HPDE6-E6E7 (cell line): ENCODE data around the gene CDK17.
"Not testable (repeated sequence)": the region's sequence is repeated elsewhere in the genome, so short reads cannot be mapped to it uniquely, and the experiment has no call there.

Experiments
- DNase-seq: peaks from one replicate; pipeline ENCODE4 v3.0.0; 2011; ENCODE audit warnings: missing footprints; ENCODE audit errors: extremely low spot score

The CDK17 gene

DNA sequence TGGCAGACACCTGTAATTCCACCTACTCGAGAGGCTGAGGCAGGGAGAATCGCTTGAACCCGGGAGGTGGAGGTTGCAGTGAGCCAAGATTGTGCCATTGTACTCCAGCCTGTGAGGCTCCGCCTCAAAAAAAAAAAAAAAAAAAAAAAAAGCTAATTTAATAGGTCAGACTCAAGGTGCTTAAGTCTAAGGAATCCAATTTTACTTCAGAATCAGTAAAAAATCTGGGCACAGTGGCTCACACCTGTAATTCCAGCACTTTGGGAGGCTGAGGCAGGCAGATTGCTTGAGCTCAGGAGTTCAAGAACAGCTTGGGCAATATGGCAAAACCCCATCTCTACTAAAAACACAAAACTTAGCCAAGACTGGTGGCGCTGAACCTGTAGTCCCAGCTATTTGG lies 7.0 kb downstream of the CDK17 start:
- DNase-seq = not testable (repeated sequence)

DNA sequence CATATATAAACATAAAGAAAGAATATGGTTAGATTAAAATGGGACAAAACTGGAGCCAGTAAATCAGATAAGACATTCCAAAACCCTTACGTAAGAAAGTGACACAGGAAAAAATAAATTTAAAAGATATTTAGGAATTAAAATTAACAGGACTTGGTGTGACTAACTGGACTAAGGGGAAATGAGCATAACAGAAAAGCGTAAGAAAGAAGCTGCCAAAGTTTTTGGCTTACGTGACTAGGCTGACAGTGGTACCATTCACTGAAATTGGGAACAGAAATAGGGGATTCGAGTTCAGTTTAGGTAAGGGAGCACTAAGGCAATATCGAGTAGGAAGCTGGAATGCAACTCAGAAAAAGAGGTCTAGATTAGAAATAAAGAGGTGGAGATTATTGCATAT lies 7.8 kb downstream of the CDK17 start:
- DNase-seq = no peak

DNA sequence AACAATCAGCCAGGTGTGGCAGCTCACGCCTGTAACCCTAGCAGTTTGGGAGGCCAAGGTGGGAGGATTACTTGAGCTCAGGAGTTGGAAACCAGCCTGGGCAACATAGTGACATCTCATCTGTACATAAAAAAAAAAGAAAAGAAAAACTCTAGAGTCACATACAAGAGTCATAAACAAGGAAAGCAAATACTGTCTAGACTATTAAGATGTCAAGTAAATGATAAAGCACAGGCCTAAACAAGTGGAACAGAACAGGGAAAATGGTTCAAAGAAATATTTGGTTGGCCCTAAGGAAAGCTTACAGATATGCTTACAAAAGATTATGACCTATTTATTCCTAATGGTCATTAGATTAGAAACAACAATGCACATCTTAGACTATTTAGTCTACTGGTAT lies 12.3 kb downstream of the CDK17 start:
- DNase-seq = no peak

DNA sequence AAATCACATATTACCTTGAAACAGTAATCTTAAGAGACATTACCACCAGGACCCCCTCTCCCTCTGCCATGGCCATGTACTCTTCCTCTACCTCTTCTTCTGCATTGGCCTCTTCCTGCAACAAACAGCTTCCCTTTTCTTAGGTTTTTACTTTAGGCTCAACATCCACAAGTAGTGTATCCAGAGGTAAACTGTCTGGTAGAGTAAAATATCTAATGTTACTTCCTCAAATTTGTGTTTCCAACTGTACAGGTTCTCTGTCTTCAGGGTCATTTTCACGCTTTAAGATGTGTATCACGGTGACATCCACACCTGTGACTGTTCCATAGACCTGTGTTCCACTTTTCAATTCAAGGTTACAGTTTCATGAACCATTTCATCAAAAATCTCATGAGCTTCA lies 13.4 kb downstream of the CDK17 start:
- no peak for DNase-seq

DNA sequence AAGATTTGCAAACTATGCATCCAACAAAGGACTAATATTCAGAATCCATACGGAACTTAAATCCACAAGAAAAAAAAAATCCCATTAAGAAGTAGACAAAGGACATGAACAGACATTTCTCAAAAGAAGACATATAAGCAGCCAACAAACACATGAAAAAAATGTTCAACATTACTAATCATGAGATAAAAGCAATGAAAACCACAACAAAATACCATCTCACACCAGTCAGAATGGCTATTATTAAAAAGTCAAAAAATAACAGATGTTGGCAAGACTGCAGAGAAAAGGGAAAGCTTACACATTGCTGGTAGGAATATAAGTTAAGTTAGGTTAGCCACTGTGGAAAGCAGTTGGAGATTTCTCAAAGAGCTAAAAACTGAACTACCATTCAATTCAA lies 16.2 kb downstream of the CDK17 start:
- DNase-seq = no peak

GRCh38 chr12:96383371-96383770 lies 16.9 kb downstream of the CDK17 start:
- no peak for DNase-seq

DNA sequence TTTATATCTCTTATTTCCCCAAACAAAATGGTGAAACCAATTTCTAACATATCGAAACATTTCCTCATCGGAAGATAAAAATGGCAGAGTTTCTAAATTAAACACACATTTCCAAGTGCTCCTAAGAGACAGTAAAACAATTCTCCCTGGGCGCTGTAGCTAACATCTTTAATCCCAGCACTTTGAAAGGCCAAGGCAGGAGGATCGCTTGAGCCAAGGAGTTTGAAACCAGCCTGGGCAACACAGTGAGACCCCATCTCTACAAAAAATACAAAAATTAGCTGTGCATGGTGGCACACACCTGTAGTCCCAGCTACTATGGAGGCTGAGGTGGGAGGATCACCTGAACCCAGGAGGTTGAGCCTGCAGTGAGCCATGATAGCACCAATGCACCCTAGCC lies 20.5 kb downstream of the CDK17 start:
- not testable (repeated sequence) for DNase-seq

DNA sequence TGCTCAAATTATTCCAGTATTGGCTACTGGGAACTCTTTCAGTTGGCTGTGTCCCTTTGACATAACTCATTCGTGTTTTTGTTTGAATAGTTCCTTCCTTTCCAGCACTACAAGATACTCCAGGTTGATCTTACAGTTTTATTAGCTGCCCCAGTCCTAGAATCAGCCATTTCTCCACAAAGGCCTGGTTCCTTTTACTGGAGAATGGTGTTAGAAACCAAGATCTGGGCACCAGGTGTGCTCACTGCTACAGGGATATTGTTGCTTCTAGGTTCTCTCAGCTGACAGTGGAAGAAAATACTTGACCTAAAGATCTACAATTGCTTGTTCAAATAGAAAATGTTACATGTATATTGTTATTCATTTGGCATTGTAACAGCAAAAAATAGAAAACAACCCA lies 21.9 kb downstream of the CDK17 start:
- DNase-seq = no peak

DNA sequence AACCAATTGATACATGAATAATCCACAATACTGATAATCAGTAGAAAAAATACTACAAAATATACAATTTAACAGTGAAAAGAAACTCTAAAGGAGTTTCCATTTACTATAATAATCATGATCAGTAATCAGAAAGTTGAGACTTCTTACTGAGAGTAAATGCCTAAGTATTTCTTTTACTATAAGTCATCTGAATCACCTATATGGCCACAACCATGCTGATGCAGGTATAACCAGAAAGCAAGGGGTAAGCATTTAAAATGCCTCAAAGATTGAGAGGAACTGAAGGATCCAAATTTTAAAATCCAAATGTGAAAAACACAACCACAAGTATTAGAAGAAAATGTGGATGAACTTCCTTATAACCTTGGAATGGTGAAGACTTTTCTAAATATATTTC lies 23.4 kb downstream of the CDK17 start:
- no peak for DNase-seq

- DNase-seq = no peak
Observed at GRCh38 chr12:96375841-96376604, 24.2 kb downstream of the CDK17 start.

GRCh38 chr12:96375170-96375569 lies 25.1 kb downstream of the CDK17 start:
- no peak for DNase-seq

DNA sequence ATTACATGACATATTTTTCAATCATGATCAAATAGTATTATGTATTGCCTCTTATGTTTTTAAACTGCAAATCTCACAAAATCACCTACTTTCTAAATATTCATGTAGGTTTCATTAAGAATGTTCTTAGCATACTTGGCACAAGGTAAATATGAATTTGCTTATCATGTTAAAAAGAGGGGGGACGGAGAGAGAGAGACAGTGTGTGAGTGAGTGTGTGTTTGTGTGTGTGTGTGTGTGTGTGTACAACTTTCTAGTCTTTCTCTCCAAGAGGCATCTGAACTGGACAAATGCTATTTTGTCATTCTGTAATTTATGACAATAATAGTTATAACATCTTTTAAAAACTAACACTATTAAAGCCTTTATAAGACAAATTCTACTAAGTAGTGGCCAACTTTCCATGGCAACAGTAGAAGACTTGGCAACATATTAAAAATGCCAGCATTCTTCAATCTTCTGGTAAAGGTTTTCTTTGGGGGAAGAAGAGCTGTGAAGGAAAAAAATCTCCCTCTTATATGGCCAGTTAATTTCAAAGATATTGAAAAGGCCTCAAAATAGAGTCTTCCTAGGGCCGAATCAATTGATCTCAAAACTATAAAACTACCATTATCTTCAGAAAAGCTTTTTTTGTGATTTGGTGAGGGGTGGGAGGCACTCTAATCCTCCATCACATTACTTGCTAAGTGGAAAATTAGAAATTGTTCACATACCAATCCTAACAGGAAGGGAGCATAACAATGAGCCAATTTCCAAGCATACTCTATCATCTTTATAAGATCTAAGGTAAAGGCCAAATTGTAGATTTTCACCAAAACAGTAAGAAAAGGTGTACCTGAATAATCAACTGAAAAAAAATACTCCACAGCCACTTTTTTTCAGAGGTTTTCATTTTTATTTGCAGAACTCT lies 28.2 kb downstream of the CDK17 start:
- no peak for DNase-seq

DNA sequence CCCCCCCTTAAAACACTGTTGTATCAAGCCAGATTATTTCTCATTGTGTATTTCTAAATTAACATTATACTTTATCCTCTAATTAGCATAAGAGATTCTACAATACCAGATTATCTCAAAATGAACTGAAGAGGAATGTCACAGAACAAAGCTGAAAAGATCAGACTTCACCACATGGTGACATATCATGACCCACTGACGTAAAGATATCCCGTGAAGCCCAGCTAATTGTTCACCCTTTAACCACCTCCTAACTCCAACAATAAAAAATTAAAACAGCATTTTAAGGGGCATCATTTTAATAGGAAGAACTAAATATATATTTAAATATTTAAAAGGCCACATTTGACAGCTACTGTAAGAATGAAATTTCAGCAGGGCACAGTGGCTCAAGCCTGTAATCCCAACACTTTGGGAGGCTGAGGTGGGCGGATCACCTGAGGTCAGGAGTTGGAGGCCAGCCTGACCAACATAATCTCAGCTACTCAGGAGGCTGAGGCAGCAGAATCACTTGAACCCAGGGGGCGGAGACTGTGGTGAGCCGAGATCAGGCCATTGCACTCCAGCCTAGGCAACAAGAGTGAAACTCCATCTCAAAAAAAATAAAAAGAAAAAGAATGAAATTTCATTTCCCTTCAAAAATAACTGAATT lies 29.0 kb downstream of the CDK17 start:
- no peak for DNase-seq

GRCh38 chr12:96368687-96369086 lies 31.6 kb downstream of the CDK17 start:
- no peak for DNase-seq

- DNase-seq = no peak
Observed at GRCh38 chr12:96368233-96368632, 32.0 kb downstream of the CDK17 start.

GRCh38 chr12:96366381-96366654 lies 33.9 kb downstream of the CDK17 start:
- no peak for DNase-seq

- DNase-seq = no peak
Observed at GRCh38 chr12:96365604-96366380, 34.4 kb downstream of the CDK17 start.

- DNase-seq = no peak
Observed at GRCh38 chr12:96364092-96364700, 36.0 kb downstream of the CDK17 start.

DNA sequence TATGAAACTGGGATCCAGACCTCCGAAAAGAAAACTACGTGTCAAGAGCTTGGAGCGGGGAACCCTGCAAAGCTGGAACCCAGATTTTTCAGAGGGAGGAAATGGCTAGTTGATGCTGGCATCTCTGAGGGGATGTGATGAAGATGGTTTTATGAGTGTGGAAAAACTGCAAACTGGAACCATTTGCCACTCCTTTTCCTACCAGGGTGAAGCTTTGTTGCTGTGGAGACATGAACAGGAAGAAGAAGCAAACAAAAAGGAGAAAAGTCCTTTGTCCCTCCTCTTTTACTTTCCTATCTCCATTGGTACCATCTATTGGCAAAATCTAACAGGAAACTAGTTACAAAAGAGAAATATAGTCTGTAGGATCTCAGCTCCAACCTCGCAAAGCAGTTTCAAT lies 39.2 kb downstream of the CDK17 start:
- no peak for DNase-seq

DNA sequence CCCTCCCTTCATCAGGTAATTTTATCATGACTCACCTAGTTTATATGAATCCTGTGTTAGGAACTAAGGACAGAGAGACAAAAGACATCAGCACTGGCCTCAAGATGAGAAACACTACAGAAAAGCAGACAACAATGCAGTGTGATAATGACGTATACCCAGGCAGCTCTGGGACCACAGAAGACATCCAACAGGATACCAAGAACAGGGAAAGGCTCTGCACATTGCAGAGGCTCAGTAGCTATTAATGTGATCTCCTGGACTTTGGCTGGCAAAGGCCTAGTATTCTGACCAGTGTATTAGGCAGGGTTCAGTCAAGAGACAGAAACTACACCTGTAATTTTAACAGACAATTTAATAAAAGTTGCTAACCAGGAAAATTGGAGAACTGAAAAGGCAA lies 39.7 kb downstream of the CDK17 start:
- DNase-seq = no peak

- no peak for DNase-seq
Observed at GRCh38 chr12:96359328-96359727, 40.9 kb downstream of the CDK17 start.

DNA sequence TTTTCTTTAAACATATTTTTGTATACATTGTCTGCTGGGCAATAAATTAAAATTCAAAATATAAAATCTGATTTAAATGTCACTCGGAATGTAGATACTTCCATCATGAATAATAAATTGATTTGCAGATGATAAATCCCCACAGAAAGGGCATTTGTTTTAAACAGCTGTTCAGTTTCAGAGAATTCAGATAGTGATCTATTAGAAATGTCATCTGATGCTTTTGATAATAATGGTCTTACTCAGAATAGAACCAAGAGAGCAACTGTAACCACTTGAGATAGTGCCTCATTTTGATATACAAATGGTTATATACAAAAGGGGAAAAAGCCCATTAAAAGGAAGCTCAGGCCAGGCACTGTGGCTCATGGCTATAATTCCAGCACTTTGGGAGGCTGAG lies 43.4 kb downstream of the CDK17 start:
- DNase-seq = no peak
